HEK293 (cell line): ENCODE results near the gene CD300E.

Source experiments
- CTCF ChIP-seq: fragments of 450-650 bp; formaldehyde crosslinking; IDR thresholded peaks from 2 replicates; pipeline ENCODE4 v1.5.1; 2016; ENCODE audit warnings: missing biosample characterization, missing genetic modification characterization
- HOXA7 ChIP-seq: sonication (generic); formaldehyde crosslinking; IDR thresholded peaks from 2 replicates; pipeline ENCODE4 v1.8.1; 2022; ENCODE audit warnings: missing genetic modification reagents, borderline replicate concordance
- RBAK ChIP-seq: fragments of 450-650 bp; formaldehyde crosslinking; IDR thresholded peaks from 2 replicates; pipeline ENCODE4 v1.5.1; 2016; ENCODE audit warnings: missing biosample characterization, missing genetic modification characterization
- SETDB1 ChIP-seq: IDR thresholded peaks from one replicate; pipeline ENCODE4 v1.6.1; 2017; ENCODE audit warnings: mild to moderate bottlenecking, low read length, moderate library complexity, mixed read lengths; ENCODE audit not compliant: insufficient read length
- ZFP37 ChIP-seq: fragments of 450-650 bp; formaldehyde crosslinking; IDR thresholded peaks from 2 replicates; pipeline ENCODE4 v1.5.1; 2016; ENCODE audit warnings: missing biosample characterization, missing genetic modification characterization
- ZNF24 ChIP-seq: fragments of 450-650 bp; formaldehyde crosslinking; IDR thresholded peaks from 2 replicates; pipeline ENCODE4 v1.5.1; 2016; ENCODE audit warnings: missing biosample characterization, missing genetic modification characterization
- ZNF423 ChIP-seq: fragments of 450-650 bp; formaldehyde crosslinking; IDR thresholded peaks from 2 replicates; pipeline ENCODE4 v1.5.1; 2016; ENCODE audit warnings: missing biosample characterization, missing genetic modification characterization
- ZNF645 ChIP-seq: fragments of 450-650 bp; formaldehyde crosslinking; IDR thresholded peaks from 2 replicates; pipeline ENCODE4; 2016; ENCODE audit warnings: missing biosample characterization, missing genetic modification characterization
- ZNF777 ChIP-seq: fragments of 450-650 bp; formaldehyde crosslinking; IDR thresholded peaks from 2 replicates; pipeline ENCODE4 v1.5.1; 2017; ENCODE audit warnings: missing biosample characterization, missing genetic modification characterization, borderline replicate concordance

- TF ChIP-seq CTCF (tag by site-specific recombination) (no peak), ZNF645 (tag by site-specific recombination) (no peak), HOXA7 (CRISPR knock-in tag) (no peak), RBAK (tag by site-specific recombination) (no peak), ZNF423 (tag by site-specific recombination) (no peak), ZNF777 (tag by site-specific recombination) (no peak), ZFP37 (tag by site-specific recombination) (no peak), SETDB1 (no peak), ZNF24 (tag by site-specific recombination) (no peak)
These were observed 16.3 kb downstream of the CD300E start for GRCh38 chr17:74607221-74607620.
